GM10847 (cell line): ENCODE data around the gene C22orf39.

Experiments
- POLR2A ChIP-seq: IDR thresholded peaks from 2 replicates; pipeline ENCODE4 v1.6.1; 2011; ENCODE audit not compliant: insufficient read length; ENCODE audit errors: extremely low read depth

C22orf39 gene

GRCh38 chr22:19464546-19464945, 17.0 kb upstream of the C22orf39 start:
- no peak for TF ChIP-seq POLR2A

GRCh38 chr22:19463491-19464469, 16.3 kb upstream of the C22orf39 start:
- no peak for TF ChIP-seq POLR2A

- no peak for TF ChIP-seq POLR2A
These were observed 15.5 kb upstream of the C22orf39 start for GRCh38 chr22:19463008-19463407.

GRCh38 chr22:19461506-19461905, 14.0 kb upstream of the C22orf39 start:
- no peak for TF ChIP-seq POLR2A

- TF ChIP-seq POLR2A = no peak
These were observed 12.5 kb upstream of the C22orf39 start for GRCh38 chr22:19460036-19460435.

- TF ChIP-seq POLR2A = no peak
These were observed 10.4 kb upstream of the C22orf39 start for GRCh38 chr22:19457828-19458428.

GRCh38 chr22:19456541-19456940, 9.0 kb upstream of the C22orf39 start:
- TF ChIP-seq POLR2A = no peak

- no peak for TF ChIP-seq POLR2A
These were observed 8.3 kb upstream of the C22orf39 start for GRCh38 chr22:19455585-19456370.

GRCh38 chr22:19455033-19455432, 7.5 kb upstream of the C22orf39 start:
- no peak for TF ChIP-seq POLR2A

GRCh38 chr22:19454156-19454555, 6.6 kb upstream of the C22orf39 start:
- TF ChIP-seq POLR2A = no peak

- no peak for TF ChIP-seq POLR2A
These were observed 6.2 kb upstream of the C22orf39 start for GRCh38 chr22:19453718-19454117.

- no peak for TF ChIP-seq POLR2A
These were observed 4.1 kb upstream of the C22orf39 start for GRCh38 chr22:19451570-19451969.

- TF ChIP-seq POLR2A = no peak
These were observed 3.1 kb upstream of the C22orf39 start for GRCh38 chr22:19450363-19451175.

GRCh38 chr22:19449422-19449767, 1.9 kb upstream of the C22orf39 start:
- no peak for TF ChIP-seq POLR2A
